D341Med (cell line): Measurements from ENCODE around the gene RAB3GAP2.
"Not testable (repeated sequence)": the region's sequence is repeated elsewhere in the genome, so short reads cannot be mapped to it uniquely, and the experiment has no call there.

Experiments used
- DNase-seq: peaks from one replicate; pipeline ENCODE4 v3.0.0; 2012; ENCODE audit warnings: low spot score

Gene RAB3GAP2

DNA sequence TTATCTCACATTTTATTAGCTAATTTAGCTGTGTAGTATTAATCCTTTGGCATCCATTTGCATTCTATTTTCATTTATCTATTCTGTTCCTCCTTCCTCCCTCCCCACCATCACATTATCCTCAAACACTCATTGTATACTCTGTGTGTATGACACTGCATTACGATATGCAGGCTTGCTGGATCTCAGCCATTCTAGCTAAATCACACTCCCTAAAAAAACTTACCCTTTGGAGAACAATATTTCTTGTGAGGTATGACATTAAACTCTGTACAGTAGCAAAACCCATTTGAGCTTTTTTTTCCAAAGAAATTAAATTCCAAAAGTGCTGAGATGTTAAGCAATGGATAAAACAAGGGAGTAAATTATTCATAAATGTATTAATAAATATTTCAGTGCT, 11.4 kb upstream of the RAB3GAP2 start:
- DNase-seq = no peak

- no peak for DNase-seq
These were observed 8.9 kb upstream of the RAB3GAP2 start for GRCh38 chr1:220281159-220281574.

DNA sequence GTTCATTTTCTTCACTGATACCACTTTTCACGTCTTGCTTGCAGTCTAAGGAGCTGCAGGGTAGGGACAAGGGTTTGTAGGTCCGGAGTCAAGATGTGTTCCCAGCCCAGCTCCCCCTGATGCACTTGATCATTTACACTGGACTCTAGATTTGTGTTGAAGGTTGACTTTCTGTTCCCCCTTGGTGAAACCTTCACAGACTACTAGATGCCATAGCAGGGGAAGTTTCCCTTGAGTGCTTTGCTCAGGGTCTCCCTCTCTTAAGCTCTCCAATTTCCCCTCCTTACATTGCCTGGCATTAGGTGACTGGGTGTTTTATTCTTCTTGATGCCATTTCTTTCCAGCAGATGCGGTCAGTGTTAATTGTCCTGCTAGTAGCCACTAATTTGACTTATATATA, 8.0 kb upstream of the RAB3GAP2 start:
- no peak for DNase-seq

DNA sequence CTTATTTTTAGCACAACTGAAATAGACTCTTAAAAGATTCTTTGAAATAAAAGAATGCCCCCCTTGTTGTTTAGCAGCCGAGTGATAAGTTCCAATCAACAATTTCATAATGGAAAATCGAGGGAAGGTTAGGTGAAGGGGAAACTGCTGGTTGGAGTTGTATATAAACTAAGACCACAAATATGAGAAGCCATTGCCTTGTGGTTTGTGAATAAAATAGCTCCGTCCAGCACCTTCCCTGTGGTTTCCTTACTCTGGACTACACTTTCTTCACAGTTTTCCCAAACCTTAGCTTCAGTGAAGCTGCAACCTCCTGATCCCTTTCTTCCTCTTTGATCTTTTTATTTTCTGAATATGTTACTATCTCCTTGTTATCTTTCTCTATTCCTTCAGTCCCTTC, 6.7 kb upstream of the RAB3GAP2 start:
- DNase-seq = no peak

DNA sequence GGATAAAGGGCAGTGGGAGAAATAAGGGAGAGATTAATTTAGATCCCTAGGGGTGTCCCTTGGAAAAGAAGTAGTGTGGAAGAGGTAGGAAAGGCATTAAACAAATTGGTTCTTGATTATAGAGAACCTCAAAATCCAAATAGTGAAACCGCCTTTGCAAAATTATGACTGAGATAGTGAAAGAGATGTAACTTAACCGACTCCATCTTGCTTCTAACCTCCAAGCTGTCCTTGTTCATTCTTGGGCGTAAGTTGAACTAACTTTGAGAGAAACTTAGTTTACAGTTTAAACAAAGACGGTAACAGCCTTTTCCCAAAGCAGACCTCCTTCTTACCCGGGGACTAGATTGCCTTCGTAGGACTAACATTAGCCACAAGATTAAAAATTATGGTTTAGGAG, 3.2 kb upstream of the RAB3GAP2 start:
- no peak for DNase-seq

DNA sequence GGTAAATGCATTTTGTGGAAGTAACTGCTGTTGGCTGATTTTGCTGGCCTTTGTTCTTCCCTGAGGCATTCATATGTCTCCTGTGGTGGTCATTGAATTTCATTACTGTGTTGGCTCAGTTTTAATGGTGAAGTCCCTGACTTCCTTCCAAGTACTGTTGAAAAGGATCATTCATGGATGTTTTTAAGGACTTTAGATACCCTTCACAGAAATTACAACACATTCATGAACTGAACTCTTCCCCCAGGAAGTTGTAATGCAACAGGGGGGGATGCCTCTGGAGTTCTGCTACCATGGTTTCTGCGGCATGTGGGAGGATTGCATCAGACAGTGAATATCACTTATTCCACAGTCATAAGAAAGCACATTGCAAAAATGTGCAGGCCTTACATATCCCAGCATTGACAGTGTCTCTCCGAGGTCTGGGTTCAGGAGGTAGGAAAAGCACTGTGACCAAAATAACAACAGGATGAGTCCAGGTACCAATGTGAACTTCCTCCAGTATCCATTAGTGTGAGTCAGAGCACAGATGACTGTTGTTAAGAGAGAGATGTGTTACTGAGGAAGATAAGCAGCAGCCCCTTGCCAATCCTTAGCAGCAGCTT, 2.1 kb upstream of the RAB3GAP2 start:
- no peak for DNase-seq

- no peak for DNase-seq
These were observed 513 bp upstream of the RAB3GAP2 start for GRCh38 chr1:220272841-220273090.

GRCh38 chr1:220271706-220272046, 577 bp downstream of the RAB3GAP2 start:
- peak; percentile 64 for DNase-seq

- no peak for DNase-seq
These were observed 3.2 kb downstream of the RAB3GAP2 start for GRCh38 chr1:220269036-220269435.

DNA sequence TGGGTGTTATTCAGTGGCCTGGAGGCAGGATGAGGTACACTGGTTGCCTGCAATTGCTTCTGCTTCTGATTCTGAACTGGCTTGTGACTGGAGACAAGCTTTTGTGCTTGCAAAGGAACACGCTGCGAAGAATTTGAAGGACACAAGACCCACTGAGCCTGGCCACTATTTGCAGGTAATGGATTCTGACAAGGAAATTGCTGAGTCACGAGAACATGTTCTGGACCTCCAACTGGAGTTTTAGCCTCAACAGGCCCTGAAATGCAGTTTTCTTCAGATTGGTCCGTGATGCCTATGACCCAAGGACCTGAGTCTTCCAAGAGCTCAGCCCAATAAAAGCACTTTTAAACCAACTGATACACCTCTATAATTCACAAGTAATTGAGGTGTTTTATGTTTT, 4.6 kb downstream of the RAB3GAP2 start:
- no peak for DNase-seq

GRCh38 chr1:220260228-220260627, 12.0 kb downstream of the RAB3GAP2 start:
- not testable (repeated sequence) for DNase-seq

- DNase-seq = not testable (repeated sequence)
These were observed 12.5 kb downstream of the RAB3GAP2 start for GRCh38 chr1:220259756-220260155.

DNA sequence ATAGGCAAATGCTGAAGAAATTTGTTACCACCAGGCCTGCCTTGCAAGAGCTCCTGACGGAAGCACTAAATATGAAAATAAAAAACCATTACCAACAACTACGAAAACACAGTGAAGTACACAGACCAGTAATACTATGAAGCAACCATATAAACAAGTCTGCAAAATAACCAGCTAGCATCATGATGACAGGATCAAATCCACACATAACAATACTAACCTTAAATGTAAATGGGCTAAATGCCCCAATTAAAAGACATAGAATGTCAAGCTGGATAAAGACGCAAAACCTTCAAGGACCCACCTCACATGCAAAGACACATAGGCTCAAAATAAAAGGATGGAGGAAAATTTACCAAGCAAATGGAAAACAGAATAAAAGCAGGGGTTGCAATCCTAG, 16.1 kb downstream of the RAB3GAP2 start:
- not testable (repeated sequence) for DNase-seq

GRCh38 chr1:220255204-220255603, 17.0 kb downstream of the RAB3GAP2 start:
- DNase-seq = no peak

GRCh38 chr1:220253290-220253689, 19.0 kb downstream of the RAB3GAP2 start:
- not testable (repeated sequence) for DNase-seq

DNA sequence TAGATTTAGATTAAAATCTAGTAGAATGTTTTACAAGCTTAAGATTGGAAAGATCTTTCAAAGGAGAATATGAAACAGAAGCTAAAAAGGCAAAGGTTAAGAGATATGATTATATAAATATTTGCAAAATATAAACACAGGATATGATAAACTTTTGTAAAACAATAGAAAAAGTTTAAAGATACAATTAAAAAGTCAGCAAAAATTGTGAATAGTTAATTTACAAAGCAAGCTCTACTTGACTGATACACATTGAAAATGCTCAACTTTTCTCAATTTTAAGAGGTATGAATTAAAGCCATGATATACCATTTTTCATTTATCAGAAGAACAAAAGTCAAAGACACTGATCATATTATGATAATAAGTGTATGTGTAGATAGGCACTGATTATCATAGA, 21.0 kb downstream of the RAB3GAP2 start:
- DNase-seq = no peak

DNA sequence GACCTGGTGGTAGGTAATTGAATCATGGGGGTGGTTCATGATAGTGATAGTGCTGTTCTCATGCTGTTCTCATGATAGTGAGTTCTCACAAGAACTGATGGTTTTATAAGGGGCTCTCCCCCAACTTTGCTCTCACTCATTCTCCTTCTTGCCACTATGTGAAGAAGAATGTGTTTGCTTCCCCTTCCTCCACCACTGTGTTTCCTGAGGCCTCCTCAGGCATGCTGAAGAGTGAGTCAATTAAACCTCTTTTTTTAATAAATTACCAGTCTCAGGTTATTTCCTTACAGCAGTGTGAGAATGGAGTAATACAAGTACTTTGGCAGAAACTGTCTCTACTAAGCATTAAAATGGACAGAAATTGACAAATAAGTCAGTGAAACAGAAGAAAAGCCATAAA, 21.6 kb downstream of the RAB3GAP2 start:
- DNase-seq = no peak

DNA sequence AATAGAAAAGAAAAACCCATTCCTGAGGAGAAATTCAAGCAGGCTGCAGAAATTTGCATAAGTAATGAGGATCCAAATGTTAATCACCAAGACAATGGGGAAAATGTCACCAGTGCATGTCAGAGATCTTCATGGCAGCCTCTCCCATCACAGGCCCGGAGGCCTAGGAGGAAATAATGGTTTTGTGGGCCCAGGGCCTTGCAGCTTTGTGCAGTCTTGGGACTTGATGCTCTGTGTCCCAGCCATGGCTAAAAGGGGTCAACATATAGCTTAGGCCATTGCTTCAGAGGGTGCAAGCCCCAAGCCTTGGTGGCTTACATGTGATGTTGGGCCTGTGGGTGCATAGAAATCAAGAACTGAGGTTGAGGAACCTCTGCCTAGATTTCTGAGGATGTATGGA, 22.7 kb downstream of the RAB3GAP2 start:
- DNase-seq = no peak

DNA sequence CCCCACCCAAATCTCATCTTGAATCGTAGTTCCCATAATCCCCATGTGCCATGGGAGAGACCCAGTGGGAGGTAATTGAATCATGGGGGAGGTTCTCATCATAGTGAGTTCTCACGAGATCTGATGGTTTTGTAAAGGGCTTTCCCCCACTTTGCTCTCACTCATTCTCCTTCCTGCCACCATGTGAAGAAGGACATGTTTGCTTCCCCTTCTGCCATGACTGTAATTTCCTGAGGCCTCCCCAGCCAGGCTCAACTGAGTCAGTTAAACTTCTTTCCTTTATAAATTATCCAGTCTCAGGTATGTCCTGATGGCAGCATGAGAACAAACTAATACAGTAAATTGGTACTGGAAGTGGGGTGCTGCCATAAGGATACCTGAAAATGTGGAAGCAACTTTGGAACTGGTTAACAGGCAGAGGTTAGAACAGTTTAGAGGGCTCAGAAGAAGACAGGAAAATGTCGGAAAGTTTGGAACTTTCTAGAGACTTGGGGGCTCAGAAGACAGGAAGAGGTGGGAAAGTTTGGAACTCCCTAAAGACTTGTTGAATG, 23.5 kb downstream of the RAB3GAP2 start:
- not testable (repeated sequence) for DNase-seq

DNA sequence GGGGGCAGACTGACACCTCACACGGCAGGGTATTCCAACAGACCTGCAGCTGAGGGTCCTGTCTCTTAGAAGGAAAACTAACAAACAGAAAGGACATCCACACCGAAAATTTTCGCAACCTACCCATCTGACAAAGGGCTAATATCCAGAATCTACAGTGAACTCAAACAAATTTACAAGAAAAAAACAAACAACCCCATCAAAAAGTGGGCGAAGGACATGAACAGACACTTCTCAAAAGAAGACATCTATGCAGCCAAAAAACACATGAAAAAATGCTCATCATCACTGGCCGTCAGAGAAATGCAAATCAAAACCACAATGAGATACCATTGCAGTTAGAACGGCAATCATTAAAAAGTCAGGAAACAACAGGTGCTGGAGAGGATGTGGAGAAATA, 26.4 kb downstream of the RAB3GAP2 start:
- DNase-seq = not testable (repeated sequence)

- no peak for DNase-seq
These were observed 28.3 kb downstream of the RAB3GAP2 start for GRCh38 chr1:220243947-220244346.

DNA sequence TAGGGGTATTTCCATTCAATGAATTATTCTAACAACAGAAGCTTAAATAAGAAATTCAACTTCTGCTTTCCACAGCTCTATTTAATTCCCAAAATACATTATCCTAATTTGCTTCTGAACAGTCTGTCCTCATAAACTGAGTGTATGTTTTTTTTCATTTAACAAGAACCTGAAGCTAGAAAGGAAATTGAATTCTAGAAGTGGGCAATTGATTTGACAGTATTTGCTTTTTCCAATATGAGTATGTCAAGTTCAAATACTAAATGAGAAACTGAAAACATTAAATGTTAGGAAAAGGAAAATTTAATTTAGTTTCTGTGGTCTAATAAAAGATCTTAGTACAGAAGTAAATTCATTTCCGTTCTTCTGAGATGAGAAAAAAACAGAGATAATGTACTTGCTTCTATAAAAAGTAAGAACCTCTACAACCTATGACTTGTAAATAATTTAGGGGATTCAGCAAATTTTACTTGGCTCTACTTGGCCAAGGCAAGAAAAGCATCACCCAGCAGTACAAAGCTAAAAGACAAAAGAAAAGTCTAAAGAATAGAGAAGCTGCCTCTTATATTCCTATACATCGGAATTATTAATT, 31.1 kb downstream of the RAB3GAP2 start:
- DNase-seq = no peak

- no peak for DNase-seq
These were observed 32.3 kb downstream of the RAB3GAP2 start for GRCh38 chr1:220239966-220240365.

DNA sequence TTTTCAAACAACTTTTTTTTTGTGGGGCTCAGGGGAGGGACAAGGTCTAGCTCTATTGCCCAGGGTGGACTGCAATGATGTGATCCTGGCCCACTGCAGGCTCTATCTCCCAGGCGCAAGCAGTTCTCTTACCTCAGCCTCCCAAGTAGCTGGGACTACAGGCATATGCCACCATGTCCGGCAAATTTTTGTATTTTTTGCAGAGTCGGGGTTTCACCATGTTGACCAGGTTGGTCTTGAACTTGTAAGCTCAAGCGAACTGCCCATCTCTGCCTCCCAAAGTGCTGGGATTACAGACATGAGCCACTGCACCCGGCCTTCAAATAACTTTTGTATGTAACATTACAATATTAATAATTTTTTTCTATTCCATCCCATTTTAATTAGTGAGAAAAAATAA, 33.0 kb downstream of the RAB3GAP2 start:
- DNase-seq = no peak
